Adrenal gland (tissue), 5 donors: ENCODE results near the gene TP53BP2.

Experiments used
- POLR2A ChIP-seq, 2 donors: fragments of 450-650 bp; IDR thresholded peaks; one replicate each; pipeline ENCODE4 v1.6.1; 2017; ENCODE audit warnings: antibody characterized with exemption in 2 of 2, mild to moderate bottlenecking in 2 of 2, moderate library complexity in 1 of 2
- TF ChIP-seq, protein P1 (sequence below), 6 experiments: fragments of 450-650 bp in 4 of 6; fragments of 200-600 bp in 2 of 6; sonication (generic) in 1 of 6; IDR thresholded peaks; 1 replicate in 5 of 6; 2 replicates in 1 of 6; pipeline versions ENCODE4 v1.5.1 to v1.8.0; 2016 to 2021; ENCODE audit warnings: antibody characterized with exemption in 6 of 6, mild to moderate bottlenecking in 2 of 6, moderate library complexity in 1 of 6
- donor health status: DM: no; HTN: no; CAD: no.

DNA sequence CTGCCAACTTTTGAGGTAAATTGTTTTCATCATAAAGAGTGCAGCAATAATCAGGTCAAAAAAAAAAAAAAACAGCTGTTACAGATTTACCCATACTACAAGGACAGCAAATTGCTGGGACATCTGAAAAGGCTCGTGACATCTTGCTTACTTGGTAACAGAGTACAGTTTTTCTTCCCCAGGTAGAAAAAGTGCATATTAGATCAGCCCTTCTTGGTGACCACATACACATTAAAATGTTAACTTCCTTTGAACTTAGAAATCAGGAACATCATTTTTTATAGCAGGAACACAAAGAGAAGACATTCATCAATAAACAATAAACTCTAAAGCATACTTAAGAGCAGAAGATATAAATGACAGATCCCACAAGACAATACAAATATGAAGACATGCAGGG is 16.1 kb downstream of the TP53BP2 start:
- TF ChIP-seq, protein P1, sequence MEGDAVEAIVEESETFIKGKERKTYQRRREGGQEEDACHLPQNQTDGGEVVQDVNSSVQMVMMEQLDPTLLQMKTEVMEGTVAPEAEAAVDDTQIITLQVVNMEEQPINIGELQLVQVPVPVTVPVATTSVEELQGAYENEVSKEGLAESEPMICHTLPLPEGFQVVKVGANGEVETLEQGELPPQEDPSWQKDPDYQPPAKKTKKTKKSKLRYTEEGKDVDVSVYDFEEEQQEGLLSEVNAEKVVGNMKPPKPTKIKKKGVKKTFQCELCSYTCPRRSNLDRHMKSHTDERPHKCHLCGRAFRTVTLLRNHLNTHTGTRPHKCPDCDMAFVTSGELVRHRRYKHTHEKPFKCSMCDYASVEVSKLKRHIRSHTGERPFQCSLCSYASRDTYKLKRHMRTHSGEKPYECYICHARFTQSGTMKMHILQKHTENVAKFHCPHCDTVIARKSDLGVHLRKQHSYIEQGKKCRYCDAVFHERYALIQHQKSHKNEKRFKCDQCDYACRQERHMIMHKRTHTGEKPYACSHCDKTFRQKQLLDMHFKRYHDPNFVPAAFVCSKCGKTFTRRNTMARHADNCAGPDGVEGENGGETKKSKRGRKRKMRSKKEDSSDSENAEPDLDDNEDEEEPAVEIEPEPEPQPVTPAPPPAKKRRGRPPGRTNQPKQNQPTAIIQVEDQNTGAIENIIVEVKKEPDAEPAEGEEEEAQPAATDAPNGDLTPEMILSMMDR (IDR thresholded peaks at IDR 0.05), result no peak
- TF ChIP-seq POLR2A (IDR thresholded peaks at IDR 0.05), result no peak
